CD4-positive, alpha-beta memory T cell (primary cell): Measurements from ENCODE around the gene ZNF502. TPM values are rescaled to one million over a fixed set of nuclear protein-coding genes. Genes with fewer than 3 reads are reported as not detected.

Experiments used
- CTCF ChIA-PET: fragments of 350-600 bp; sonication (Branson Sonifier 250); formaldehyde crosslinking; loops from one replicate; lab custom pipeline; 2021; ENCODE audit warnings: inconsistent platforms; ENCODE audit not compliant: partially characterized antibody; lab: Charles Lee
- POLR2A ChIA-PET: fragments of 350-600 bp; sonication (Branson Sonifier 250); formaldehyde crosslinking; loops from one replicate; lab custom pipeline; 2021; ENCODE audit not compliant: partially characterized antibody; lab: Charles Lee
- DNase-seq, 5 donors: peaks; one replicate each; pipeline versions ENCODE4 v3.0.0 to v3.0.0-alpha.2; 2020 to 2022; ENCODE audit warnings: mixed read lengths in 1 of 5
- H3K27ac ChIP-seq: one replicate; pipeline ENCODE4 v1.7.0; 2013; ENCODE audit warnings: low read depth, low read length
- H3K27me3 ChIP-seq: 2 replicates; pipeline ENCODE4 v1.7.0; 2013; ENCODE audit warnings: mild to moderate bottlenecking, low read length, moderate library complexity; ENCODE audit not compliant: insufficient read depth
- H3K36me3 ChIP-seq: 2 replicates; pipeline ENCODE4 v1.7.0; 2013; ENCODE audit warnings: mild to moderate bottlenecking, low read length, moderate library complexity; ENCODE audit not compliant: insufficient read depth
- H3K4me1 ChIP-seq: 2 replicates; pipeline ENCODE4 v1.7.0; 2013; ENCODE audit warnings: mild to moderate bottlenecking, low read length, moderate library complexity; ENCODE audit not compliant: insufficient read depth
- H3K4me3 ChIP-seq, 2 donors: one replicate each; pipeline ENCODE4 v1.7.0; 2013; ENCODE audit warnings: low read length in 2 of 2, mild to moderate bottlenecking in 1 of 2
- H3K9me3 ChIP-seq, 2 donors: one replicate each; pipeline ENCODE4 v1.7.0; 2013; ENCODE audit warnings: low read length in 2 of 2, control low read depth in 1 of 2; ENCODE audit not compliant: control insufficient read depth in 1 of 2
- H3K27ac Mint-ChIP-seq, 7 donors: one replicate each; pipeline ENCODE4 v1.8.0; 2020 to 2021; ENCODE audit warnings: mixed read lengths in 7 of 7, mild to moderate bottlenecking in 6 of 7, inconsistent platforms in 3 of 7, moderate library complexity in 3 of 7
- H3K27me3 Mint-ChIP-seq, 2 donors: one replicate each; pipeline ENCODE4 v1.8.0; 2020 to 2021; ENCODE audit warnings: mixed read lengths in 2 of 2
- H3K36me3 Mint-ChIP-seq, 2 donors: one replicate each; pipeline ENCODE4 v1.8.0; 2020 to 2021; ENCODE audit warnings: mixed read lengths in 2 of 2, inconsistent platforms in 1 of 2, mild to moderate bottlenecking in 1 of 2
- H3K4me1 Mint-ChIP-seq, 4 donors: one replicate each; pipeline ENCODE4 v1.8.0; 2020 to 2021; ENCODE audit warnings: mixed read lengths in 4 of 4, mild to moderate bottlenecking in 1 of 4
- H3K4me3 Mint-ChIP-seq, 8 donors: one replicate each; pipeline ENCODE4 v1.8.0; 2020 to 2021; ENCODE audit warnings: mixed read lengths in 8 of 8, mild to moderate bottlenecking in 7 of 8, moderate library complexity in 6 of 8, inconsistent platforms in 3 of 8
- H3K9me3 Mint-ChIP-seq, 8 donors: one replicate each; pipeline ENCODE4 v1.8.0; 2020 to 2021; ENCODE audit warnings: mixed read lengths in 8 of 8, mild to moderate bottlenecking in 5 of 8, inconsistent platforms in 3 of 8, moderate library complexity in 1 of 8
- intact Hi-C: fragments of 100-400 bp; cut with micrococcal nuclease; formaldehyde crosslinking; loops from one replicate; pipeline ENCODE4 v1.15.1; 2023
- polyA plus RNA-seq, 2 donors: library from polyadenylated mRNA; unstranded; fragments of 300-500 nt; fragmentation: Illumina TruSeq; gene quantifications; one replicate each; pipeline ENCODE4 v1.2.3, GENCODE V29; 2021
- total RNA-seq, 2 experiments: library from RNA; stranded (reverse); gene quantifications; one replicate each; pipeline ENCODE4 v1.2.3, GENCODE V29; 2021

The ZNF502 gene
- total and polyA plus RNA-seq, 4 experiments from 2014 or later = 2.1 to 4.0 (median 3.3) TPM

GRCh38 chr3:44680921-44681455 is 31.5 kb upstream of the ZNF502 start:
- peaks cover 0 to 59% (median 43%) of the 10 kb centered on the region in 8 donors for H3K9me3 Mint-ChIP-seq
- Histone ChIP-seq H3K27me3 (no peaks in the 10 kb centered on the region), H3K4me1 (peaks cover 5% of the 10 kb centered on the region), H3K4me3 (no peak overlapping the region), H3K27ac (no peak overlapping the region), H3K36me3 (no peaks in the 10 kb centered on the region), H3K9me3 (no peaks in the 10 kb centered on the region)
- H3K4me1 Mint-ChIP-seq = peaks cover 5 to 15% (median 10%) of the 10 kb centered on the region in 4 donors
- CTCF ChIA-PET = no interaction called here
- POLR2A ChIA-PET = no interaction called here
- H3K27ac Mint-ChIP-seq = no peak overlapping the region
- H3K36me3 Mint-ChIP-seq = peaks cover 23 to 32% of the 10 kb centered on the region in 2 donors
- H3K4me3 Mint-ChIP-seq = no peak overlapping the region
- intact Hi-C loops = no loop called here
- DNase-seq = no peak
- peaks cover 9 to 13% of the 10 kb centered on the region in 2 donors for H3K27me3 Mint-ChIP-seq

- peaks cover 19 to 22% of the 10 kb centered on the region in 2 donors for H3K27me3 Mint-ChIP-seq
- peaks cover 23 to 32% of the 10 kb centered on the region in 2 donors for H3K36me3 Mint-ChIP-seq
- H3K27me3 ChIP-seq = no peaks in the 10 kb centered on the region
- H3K36me3 ChIP-seq = no peaks in the 10 kb centered on the region
- H3K4me1 Mint-ChIP-seq = peaks cover 5 to 19% (median 10%) of the 10 kb centered on the region in 4 donors
- no peak overlapping the region for H3K27ac ChIP-seq
- H3K4me3 ChIP-seq = no peak overlapping the region
- no peaks in the 10 kb centered on the region for H3K9me3 ChIP-seq
- CTCF ChIA-PET = no interaction called here
- H3K9me3 Mint-ChIP-seq = peaks cover 1 to 65% (median 46%) of the 10 kb centered on the region in 8 donors
- DNase-seq = no peak
- H3K27ac Mint-ChIP-seq = no peak overlapping the region
- H3K4me3 Mint-ChIP-seq = no peak overlapping the region
- peaks cover 5% of the 10 kb centered on the region for H3K4me1 ChIP-seq
- intact Hi-C loops = no loop called here
- POLR2A ChIA-PET = no interaction called here
These were observed 30.1 kb upstream of the ZNF502 start for GRCh38 chr3:44682182-44682896.

- POLR2A ChIA-PET = interaction anchor here (0.6 kb wide), 1 partner anchor 19 kb away, joined by 3 read pairs; no protein-coding TSS in a partner anchor
- DNase-seq = peak; percentile 36 to 45 (median 40)
- Mint-ChIP-seq H3K9me3 (peaks cover 4 to 66% (median 53%) of the 10 kb centered on the region in 8 donors), H3K4me3 (peak overlapping the region; percentile 79 to 88 (median 81)), H3K4me1 (peaks cover 5 to 19% (median 10%) of the 10 kb centered on the region in 4 donors), H3K36me3 (peaks cover 25 to 32% of the 10 kb centered on the region in 2 donors), H3K27ac (peak overlapping the region in 6 of 7 donors; percentile 19 to 85 (median 38)), H3K27me3 (peaks cover 33 to 37% of the 10 kb centered on the region in 2 donors)
- Histone ChIP-seq H3K27me3 (no peaks in the 10 kb centered on the region), H3K9me3 (no peaks in the 10 kb centered on the region), H3K4me1 (peaks cover 5% of the 10 kb centered on the region), H3K4me3 (peak overlapping the region in 1 of 2 donors; percentile 48), H3K27ac (no peak overlapping the region), H3K36me3 (no peaks in the 10 kb centered on the region)
- intact Hi-C loops = no loop called here
- CTCF ChIA-PET = no interaction called here
These were observed 27.2 kb upstream of the ZNF502 start for GRCh38 chr3:44685128-44685800.

GRCh38 chr3:44687898-44688297 is 24.6 kb upstream of the ZNF502 start:
- POLR2A ChIA-PET = no interaction called here
- Histone ChIP-seq H3K4me3 (no peak overlapping the region), H3K4me1 (peaks cover 5% of the 10 kb centered on the region), H3K27me3 (no peaks in the 10 kb centered on the region), H3K36me3 (no peaks in the 10 kb centered on the region), H3K27ac (no peak overlapping the region), H3K9me3 (no peaks in the 10 kb centered on the region)
- peaks cover 48 to 54% of the 10 kb centered on the region in 2 donors for H3K27me3 Mint-ChIP-seq
- H3K4me1 Mint-ChIP-seq = peaks cover 5 to 19% (median 10%) of the 10 kb centered on the region in 4 donors
- H3K9me3 Mint-ChIP-seq = peaks cover 6 to 69% (median 45%) of the 10 kb centered on the region in 8 donors
- H3K27ac Mint-ChIP-seq = no peak overlapping the region
- CTCF ChIA-PET = no interaction called here
- no peak overlapping the region for H3K4me3 Mint-ChIP-seq
- no peak for DNase-seq
- peaks cover 18 to 22% of the 10 kb centered on the region in 2 donors for H3K36me3 Mint-ChIP-seq
- intact Hi-C loops = no loop called here

GRCh38 chr3:44721231-44722102 is 9.0 kb downstream of the ZNF502 start:
- Mint-ChIP-seq H3K27me3 (peaks cover 0 to 4% of the 10 kb centered on the region in 2 donors), H3K9me3 (peaks cover 10 to 95% (median 88%) of the 10 kb centered on the region in 8 donors), H3K4me1 (no peaks in the 10 kb centered on the region), H3K4me3 (no peak overlapping the region), H3K27ac (no peak overlapping the region), H3K36me3 (peaks cover 59% of the 10 kb centered on the region in 2 donors)
- H3K4me1 ChIP-seq = no peaks in the 10 kb centered on the region
- CTCF ChIA-PET = no interaction called here
- POLR2A ChIA-PET = no interaction called here
- no peak overlapping the region for H3K4me3 ChIP-seq
- no peak for DNase-seq
- peaks cover 11% of the 10 kb centered on the region for H3K36me3 ChIP-seq
- no peaks in the 10 kb centered on the region for H3K27me3 ChIP-seq
- intact Hi-C loops = no loop called here
- H3K27ac ChIP-seq = no peak overlapping the region
- H3K9me3 ChIP-seq = peaks cover 18 to 56% of the 10 kb centered on the region in 2 donors

- H3K4me1 Mint-ChIP-seq = no peaks in the 10 kb centered on the region
- intact Hi-C loops = no loop called here
- no peaks in the 10 kb centered on the region for H3K4me1 ChIP-seq
- H3K4me3 ChIP-seq = no peak overlapping the region
- peak overlapping the region in 1 of 7 donors; percentile 7 for H3K27ac Mint-ChIP-seq
- no peak overlapping the region for H3K27ac ChIP-seq
- peaks cover 18 to 56% of the 10 kb centered on the region in 2 donors for H3K9me3 ChIP-seq
- no peaks in the 10 kb centered on the region for H3K27me3 ChIP-seq
- no peak overlapping the region for H3K4me3 Mint-ChIP-seq
- POLR2A ChIA-PET = no interaction called here
- H3K36me3 Mint-ChIP-seq = peaks cover 53 to 56% of the 10 kb centered on the region in 2 donors
- H3K27me3 Mint-ChIP-seq = peaks cover 0 to 4% of the 10 kb centered on the region in 2 donors
- CTCF ChIA-PET = no interaction called here
- no peak for DNase-seq
- H3K36me3 ChIP-seq = peaks cover 11% of the 10 kb centered on the region
- peaks cover 10 to 94% (median 84%) of the 10 kb centered on the region in 8 donors for H3K9me3 Mint-ChIP-seq
These were observed 9.6 kb downstream of the ZNF502 start for GRCh38 chr3:44722103-44722401.
